ENCODE results near the gene ARHGEF38.

Gene ARHGEF38

DNA sequence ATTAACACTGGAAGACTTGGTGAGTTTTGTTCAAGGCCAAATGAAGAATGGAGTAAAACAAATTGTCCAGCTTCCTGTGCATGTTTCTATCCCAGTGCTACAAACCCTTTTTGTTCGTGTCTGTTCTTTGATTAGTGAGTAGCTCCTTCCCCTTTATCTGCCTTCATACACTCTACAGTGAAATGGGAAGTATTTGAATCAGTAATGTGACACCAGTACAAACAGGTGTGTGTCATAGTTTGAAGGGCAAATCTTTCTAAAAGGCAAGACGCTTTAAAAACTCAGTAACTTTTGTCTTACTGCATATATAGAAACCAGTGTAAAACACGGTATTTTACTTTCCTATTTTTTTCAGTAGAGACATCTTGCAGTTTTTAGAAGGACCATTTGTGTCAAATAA, 5.9 kb downstream of the ARHGEF38 start:
- no peak for DNase-seq (ENCODE audit: low read depth in 1 of 2, low spot score in 1 of 2)

DNA sequence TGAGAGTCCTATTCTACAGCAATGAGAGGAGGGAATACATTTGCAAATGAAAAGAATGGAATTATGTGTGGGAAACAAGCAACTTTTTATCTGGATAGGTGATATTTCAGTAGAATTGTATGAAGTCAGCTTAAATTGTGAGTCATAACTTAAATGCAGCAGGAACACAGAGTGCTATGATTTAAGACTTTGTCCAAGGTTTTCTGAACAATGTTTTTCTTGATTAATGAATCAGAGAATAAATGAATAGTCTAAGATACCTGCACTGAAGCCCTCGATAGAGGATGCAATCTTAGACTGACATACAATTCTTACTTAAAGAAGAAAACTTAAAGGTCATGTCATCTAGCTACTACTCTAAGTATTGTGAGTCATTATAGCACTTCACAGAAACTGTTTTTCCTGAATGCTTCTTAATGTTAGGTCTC, 8.0 kb downstream of the ARHGEF38 start:
- no peak for DNase-seq (ENCODE audit: low read depth in 1 of 2, low spot score in 1 of 2)

DNA sequence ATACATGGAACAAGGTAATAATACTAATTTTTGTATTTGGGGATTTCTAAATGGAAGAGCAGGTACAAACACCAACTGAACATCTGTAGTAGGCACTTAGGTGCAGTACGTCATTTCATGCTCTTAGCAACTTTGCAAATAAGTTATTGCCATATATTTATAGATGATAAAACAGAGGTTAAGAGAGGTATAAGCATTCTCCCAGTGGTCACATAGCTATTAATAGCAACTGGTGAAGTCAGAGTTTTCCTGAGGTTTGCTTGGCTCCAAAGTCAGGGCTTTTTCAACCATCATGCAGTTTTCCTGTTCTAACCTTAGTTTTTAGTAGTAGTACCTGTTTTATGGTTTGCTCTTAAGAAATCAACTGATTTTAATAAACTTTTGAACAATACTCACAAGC, 10.9 kb downstream of the ARHGEF38 start:
- no peak for DNase-seq (ENCODE audit: low read depth in 1 of 2, low spot score in 1 of 2)

DNA sequence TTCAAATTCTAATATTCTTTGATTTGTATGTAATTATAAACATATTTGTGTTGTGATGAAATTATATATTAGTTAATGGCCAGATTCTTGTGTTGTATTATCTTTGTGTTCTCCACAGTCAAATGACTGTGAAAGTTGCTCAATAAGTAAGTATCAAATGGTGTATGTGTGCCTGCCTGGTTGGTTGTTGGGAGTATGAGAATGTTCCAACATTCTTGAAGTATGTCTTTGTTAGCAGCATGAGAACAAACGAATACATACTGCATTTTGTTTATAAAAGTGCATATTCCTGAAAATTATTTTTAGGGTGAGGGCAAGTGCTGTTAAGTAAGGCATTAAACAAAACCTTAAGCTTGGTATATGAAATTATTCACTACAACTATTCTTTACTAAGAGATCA, 16.2 kb downstream of the ARHGEF38 start:
- DNase-seq (ENCODE audit: low read depth in 1 of 2, low spot score in 1 of 2): no peak

DNA sequence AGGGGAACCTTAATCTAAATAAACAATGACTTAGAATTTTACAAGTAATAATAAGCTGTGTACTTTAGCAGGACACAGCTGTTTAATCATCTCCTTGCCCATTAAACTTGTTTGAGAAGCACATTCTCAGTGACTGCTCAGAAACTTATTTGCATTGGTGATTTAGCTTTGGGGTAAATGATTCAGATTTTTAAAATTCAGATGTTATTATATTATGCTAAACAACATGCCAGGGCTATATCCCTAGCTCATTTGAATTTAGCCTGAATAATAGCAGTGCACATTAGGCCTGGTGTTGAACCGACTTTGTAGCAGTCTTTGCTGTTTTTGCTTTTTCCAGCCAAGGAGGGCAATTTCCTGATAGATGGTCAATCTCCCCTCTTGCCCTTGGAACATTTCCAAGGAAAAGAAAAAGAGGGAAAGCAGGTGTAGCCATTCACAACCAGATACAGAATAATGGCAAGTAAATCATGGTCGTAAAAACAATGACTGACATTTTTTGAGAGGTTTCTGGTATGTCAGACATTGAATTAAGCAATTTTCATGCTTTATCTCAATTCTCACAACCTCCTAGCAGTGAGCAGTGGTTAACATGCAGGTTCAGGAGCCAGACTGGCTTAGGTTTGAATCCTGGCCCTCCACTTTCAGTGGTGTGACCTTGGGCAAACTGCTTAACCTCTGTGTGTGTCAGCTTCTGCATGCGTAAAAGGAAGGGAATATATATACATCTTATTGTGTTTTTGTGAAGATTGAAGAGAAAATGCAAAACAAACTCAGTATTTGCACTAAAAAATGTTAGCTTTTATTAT, 16.8 kb downstream of the ARHGEF38 start:
- no peak for DNase-seq (ENCODE audit: low read depth in 1 of 2, low spot score in 1 of 2)

DNA sequence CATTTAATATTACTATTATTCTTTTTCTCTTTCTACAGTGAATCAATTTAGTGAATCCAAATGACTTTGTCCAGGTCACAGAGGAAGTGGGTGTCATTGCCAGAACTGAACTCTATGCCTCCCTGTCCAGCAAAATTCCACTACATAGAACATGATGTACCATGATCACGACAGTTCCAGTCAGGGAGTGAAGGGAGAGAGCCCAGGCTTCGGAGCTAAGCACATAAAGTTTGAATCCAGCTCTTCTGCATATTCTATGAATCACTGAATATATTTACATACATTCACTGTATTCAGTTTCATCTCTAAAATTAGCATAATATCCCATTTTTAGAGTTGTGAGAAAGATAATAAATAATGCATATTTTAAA, 17.4 kb downstream of the ARHGEF38 start:
- no peak for DNase-seq (ENCODE audit: low read depth in 1 of 2, low spot score in 1 of 2)

DNA sequence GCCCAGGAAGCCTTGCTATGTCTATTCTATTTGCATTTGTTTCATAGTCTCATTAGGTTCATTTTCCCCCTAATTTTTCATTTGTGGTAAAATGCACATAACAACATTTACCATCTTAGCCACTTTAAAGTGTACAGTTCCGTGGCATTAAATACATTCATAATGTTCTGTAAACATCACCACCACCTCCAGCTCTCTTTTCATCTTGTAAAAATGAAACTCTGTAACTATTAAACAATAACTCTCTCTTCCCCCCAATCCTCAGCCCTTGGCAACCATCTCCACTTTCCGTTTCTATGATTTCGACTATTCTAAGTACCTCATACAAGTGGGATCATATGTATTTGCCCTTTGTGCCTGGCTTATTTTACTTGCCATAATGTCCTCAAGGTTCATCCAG, 19.9 kb downstream of the ARHGEF38 start:
- no peak for DNase-seq (ENCODE audit: low read depth in 1 of 2, low spot score in 1 of 2)

DNA sequence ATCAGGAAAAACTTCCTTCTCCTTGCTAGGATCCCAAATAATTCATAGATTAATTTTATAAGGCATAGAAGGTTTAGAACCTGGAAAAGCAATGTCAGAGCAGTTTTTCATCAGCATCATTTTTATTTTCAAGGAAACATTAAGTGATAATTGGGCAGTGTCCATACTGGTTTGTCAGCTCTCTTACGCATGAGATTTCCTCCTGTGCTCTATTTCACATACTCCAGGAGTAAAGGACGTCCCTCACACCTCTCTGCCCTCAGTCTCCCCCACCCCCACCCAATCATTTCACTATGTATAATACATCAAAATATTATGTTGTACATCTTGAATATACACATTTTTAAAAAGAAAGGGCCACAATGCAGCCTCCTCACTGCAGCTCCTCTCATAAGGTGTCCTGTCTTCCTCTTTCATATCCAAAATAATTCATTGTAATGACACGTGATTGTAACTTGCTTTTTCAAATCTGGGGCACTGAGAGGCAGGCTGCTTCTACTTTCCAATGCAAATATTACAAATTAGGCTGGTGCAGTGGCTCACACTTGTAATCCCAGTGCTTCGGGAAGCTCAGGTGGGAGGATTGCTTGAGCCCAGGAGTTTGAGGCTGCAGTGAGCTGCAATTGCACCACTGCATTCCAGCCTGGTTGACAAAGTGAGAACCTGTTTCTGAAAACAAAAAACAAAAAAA, 34.4 kb downstream of the ARHGEF38 start:
- no peak for DNase-seq (ENCODE audit: low read depth in 1 of 2, low spot score in 1 of 2)

DNA sequence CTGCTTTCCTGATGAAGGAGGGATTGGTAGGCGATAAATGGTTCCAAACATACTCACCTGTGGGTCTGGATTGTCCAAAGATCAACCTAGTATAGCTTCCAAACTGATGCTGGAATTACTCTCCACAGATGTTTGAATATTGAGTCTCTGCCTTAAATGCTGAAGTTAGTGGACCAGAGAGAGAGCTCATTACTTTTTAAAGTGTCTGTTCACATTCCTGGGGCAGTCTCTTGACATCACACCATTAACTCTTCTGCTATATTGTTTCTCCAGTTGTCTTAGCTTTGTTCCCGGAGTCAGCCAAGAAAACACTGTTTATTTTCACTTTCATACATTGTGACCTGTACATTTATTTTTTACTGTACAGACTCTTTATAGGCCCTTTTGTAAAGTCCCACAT, 35.4 kb downstream of the ARHGEF38 start:
- no peak for DNase-seq (ENCODE audit: low read depth in 1 of 2, low spot score in 1 of 2)

DNA sequence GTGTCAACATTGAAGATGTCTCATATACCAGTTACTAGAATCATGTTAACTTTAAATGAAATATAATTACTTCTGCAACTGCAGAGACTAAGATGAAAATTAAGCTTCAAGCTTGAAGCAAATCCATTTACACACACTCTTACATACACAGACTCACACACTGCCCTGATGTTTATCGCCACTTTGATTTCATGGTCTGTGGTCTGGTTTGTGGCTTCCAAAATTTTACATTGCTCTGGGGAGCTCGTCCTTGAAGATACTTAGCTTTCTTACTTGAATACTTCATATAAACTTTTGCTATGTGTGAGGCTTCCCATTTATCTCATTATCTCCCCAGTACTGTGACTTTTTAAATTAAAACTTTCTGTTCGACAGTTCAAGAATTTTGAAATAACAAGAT, 35.8 kb downstream of the ARHGEF38 start:
- DNase-seq (ENCODE audit: low read depth in 1 of 2, low spot score in 1 of 2): no peak

DNA sequence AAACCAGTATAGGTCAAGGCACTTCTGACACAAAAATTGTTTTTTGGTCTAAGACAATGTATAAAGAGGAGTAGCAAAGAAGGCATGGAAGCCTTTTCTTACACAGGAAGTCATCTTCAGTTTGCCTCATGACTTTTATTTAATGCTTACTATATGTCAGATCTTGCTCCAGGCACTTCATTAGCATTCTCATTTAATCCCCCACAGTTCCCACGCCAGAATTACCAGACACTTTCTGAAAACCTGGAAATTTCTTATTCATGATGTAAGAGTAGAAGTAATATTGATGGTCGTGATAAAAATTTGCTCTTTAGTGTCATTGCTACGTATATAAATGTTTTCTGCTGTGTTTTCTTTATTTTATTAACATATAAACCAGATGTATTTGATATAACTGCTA, 39.2 kb downstream of the ARHGEF38 start:
- DNase-seq (ENCODE audit: low read depth in 1 of 2, low spot score in 1 of 2): no peak

DNA sequence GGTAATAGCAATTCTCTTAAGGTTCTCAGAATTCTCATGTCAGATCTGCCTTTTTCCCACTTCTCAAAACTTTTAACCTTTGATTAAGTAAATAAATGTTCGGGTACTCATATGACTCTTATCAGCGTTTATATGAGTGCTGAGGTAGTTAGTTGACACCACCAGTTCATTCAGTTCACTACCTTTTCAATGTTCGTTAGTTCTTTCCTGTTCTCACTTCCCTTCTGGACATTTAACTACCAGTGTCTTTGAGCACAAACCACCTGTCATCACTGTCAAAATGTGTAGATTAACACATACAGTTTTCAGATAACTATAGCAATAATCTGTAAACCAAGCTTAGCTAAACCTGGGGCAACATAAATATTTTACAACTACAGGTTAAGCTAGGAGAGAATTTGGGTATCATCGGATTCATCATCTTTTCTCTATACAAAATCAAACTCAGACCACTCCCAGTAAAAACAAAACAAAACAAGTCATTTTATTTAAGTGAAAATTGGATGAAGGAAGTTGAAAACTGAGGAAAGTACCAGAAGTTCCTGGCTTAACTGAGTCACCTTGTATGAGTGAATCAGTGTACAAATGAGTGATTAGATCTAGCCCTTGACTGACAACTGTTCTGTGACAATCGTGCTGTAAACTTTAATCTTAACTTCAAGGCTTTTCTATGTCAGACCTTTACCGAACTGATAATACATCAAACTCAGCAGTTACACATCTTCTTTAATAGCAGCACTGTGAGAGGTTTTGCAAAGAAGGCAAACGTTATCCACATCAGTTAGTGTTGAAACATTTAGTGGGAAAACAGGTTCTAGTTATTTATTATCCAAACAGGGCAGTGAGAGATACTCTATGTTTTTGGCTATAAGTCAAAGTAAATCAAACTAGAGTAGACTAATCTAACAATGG, 41.9 kb downstream of the ARHGEF38 start:
- no peak for DNase-seq (ENCODE audit: low read depth in 1 of 2, low spot score in 1 of 2)

DNA sequence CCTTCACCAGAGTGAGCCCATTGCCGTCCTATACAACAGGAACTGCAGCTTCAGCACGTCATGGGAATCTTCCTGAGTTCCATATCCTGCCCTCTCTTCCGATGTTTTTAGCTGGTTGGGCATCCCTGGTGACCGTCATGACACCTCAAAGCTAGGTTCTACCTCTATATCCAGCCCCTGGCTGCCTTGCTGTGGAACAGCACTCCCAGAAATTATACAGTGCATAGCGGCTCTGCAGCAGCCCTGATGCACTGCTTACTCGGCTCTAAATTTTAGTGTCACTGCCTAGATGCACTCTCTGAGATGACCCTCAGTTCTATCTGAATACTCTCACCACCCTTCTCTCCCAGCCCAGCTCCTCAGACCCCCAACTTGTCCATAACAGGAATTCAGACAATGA, 44.3 kb downstream of the ARHGEF38 start:
- DNase-seq (ENCODE audit: low read depth in 1 of 2, low spot score in 1 of 2): no peak

DNA sequence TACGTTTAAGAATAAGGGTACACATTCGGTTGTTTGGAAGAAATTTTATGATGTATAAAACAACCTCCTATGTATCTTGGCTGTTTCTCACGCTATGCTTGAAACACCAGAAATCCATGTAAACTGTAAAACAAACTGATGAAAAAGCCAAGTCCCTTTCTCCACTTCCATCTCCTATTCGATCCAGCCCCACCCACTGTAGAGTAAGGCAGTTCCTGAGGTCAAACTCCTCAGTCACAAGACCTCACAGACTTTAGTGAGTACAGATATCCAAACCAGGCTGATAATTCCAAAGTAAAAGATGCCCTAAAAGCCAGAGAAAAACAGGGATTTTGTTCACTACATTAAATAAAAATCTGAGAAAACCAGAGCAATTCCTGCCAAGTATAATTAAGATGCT, 45.6 kb downstream of the ARHGEF38 start:
- DNase-seq (ENCODE audit: low read depth in 1 of 2, low spot score in 1 of 2): no peak

DNA sequence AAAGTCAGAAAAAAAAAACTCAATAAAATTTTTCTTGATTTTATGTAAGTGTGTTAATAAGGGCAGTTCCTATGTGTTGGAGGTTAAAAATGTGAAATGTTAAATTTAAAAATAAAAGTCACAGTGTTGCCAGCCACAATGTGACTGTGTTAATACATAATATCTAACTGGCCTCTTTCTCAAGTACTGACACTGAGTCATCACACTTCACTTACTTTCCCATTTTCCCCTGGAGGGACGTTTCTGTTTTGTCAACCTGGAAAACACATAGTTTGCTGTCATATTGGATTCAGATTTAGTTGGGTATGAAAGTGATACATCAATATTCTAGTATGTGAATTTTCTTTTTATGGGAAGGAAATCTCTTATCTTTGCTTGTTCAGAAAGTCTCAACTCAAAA, 46.4 kb downstream of the ARHGEF38 start:
- no peak for DNase-seq (ENCODE audit: low read depth in 1 of 2, low spot score in 1 of 2)

DNA sequence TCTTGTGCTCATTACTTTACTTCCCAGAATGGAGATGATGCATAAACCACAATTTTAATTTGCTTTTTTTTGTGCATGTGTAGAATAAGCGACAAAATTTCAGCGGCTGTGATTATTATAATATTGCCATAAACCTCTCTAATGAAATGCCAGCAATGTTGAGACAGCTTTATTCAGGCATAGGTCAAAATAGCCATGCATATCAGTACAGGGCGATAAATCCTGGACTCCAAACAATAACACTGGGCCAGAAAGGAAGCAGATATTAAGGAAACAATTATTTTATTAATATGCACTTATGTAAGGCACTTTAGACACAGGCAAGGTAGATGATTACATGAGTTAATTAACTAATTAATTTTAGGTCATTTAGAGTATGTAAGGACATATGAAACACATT, 47.1 kb downstream of the ARHGEF38 start:
- no peak for DNase-seq (ENCODE audit: low read depth in 1 of 2, low spot score in 1 of 2)

DNA sequence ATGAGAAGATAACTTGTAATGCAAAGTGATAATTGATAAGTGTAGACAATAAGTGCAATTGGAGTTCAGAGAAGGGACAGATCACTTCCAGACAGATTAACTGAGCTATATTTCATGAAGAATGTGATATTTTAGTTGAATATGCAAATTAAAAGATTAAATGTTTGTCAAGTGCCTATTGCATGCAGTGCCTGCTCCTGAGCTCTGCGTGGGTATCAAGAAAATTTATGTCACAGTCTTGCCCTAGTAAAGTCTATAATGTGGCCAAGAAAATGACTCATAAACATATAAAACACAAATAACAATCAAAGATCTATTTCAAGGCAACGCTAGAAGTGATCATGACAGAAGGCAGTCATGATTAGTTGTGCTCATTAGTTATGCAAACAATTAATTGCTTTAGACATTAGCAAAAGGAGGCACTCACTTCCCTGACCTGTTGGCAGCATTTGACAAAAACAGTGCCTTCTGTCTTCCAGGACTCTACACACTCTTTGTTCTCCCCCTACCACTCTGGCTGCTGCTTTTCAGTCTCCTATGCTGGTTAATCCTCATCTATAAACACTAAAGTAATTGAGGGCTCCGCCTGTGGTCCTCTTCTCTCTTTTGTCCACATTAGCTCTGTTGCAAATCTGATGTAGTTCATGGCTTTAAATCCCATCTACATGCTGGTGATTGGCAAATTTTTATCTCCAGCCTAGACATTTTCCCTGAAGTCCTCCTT, 47.7 kb downstream of the ARHGEF38 start:
- no peak for DNase-seq (ENCODE audit: low read depth in 1 of 2, low spot score in 1 of 2)

DNA sequence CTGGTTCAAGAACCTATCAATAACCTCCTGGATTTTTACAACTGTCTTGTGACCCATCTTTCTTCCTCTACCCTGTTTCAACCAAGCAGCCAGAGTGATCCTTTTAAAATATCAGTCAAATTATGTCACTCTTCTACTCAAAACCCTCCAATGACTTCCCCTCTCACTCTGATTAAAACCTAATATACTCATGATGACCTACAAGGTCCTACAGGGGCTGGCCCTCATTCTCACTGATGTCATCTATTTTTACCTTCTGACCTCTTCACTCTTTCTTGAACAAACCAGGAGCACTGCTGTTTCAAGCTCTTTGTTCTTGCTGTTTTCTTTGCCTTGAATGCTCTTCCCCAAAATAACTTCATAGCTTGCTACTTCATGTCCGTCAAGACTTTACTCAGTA, 48.5 kb downstream of the ARHGEF38 start:
- no peak for DNase-seq (ENCODE audit: low read depth in 1 of 2, low spot score in 1 of 2)

DNA sequence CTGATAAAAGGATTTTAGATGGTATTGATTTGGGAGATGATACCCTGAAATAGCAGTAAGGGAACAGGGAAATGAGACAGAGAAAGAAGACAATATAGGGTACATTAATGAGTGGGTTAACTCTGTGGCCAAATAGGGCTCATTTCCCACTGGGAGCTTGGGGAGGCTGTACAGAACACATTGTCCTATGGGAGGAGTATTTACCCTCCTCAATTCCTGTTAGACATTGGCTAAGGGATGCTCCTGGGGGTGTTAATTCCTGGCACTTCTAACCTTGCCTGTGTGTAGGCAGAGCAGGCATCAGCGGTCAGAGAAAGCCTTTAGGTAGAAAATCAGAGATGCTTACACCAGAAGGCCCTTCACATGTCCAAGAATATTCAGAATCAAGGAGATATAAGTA, 49.0 kb downstream of the ARHGEF38 start:
- DNase-seq (ENCODE audit: low read depth in 1 of 2, low spot score in 1 of 2): no peak

DNA sequence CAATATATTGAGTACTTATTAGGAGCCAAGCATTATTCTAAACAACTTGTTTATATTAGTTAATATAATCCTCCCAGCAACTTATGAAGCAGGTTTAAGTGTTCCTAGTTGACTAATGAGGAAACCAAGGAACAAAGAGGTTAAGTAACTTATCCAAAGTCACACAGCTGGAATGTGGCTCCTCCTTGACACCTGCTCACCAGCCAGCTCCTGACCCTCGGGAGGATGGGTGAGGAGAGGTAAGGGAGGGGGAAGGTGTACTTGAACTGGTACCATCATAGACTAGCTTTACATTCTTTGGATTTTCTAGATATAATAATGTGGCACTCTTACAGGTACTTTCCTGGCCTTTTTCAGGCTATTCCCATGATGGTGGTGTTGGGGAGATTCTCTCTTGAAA, 50.7 kb downstream of the ARHGEF38 start:
- no peak for DNase-seq (ENCODE audit: low read depth in 1 of 2, low spot score in 1 of 2)

DNA sequence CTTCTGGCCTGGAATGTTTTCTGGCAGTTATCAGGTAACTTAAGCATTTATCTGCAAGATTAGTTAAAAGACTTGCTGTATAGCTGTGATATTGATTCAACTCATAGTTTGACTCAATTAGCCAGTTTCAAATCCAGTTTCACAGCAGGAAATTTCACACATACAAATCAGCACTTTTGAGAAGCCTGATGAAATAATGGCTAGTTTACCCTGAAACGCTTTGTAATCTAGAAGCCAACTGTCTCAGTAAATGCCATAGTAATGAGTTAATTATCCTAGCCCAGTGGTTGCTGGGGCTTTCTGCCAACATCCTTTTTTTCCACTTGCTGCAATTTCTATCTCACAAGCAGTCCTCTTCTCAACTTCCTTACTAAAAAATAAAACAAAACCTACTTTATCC, 53.1 kb downstream of the ARHGEF38 start:
- DNase-seq (ENCODE audit: low read depth in 1 of 2, low spot score in 1 of 2): no peak

All from stimulated activated CD4-positive, alpha-beta T cell treated with anti-CD3 and anti-CD28 coated beads, Interleukin-15, amount 100 ng/mL, for 1 hour (primary cell).